GM06990 (cell line): Measurements from ENCODE around the gene C16orf92.

Experiments used
- DNase-seq: peaks from one replicate; pipeline ENCODE4 v3.0.0-alpha.2; 2011; ENCODE audit not compliant: insufficient read length; ENCODE audit errors: extremely low read depth
- H3K27me3 ChIP-seq: replicated peaks from 2 replicates; pipeline ENCODE4 v1.6.0; 2011; ENCODE audit warnings: low read length; ENCODE audit not compliant: control insufficient read depth, insufficient read depth
- H3K36me3 ChIP-seq: 2 replicates; pipeline ENCODE4 v1.5.1; 2011; ENCODE audit warnings: low read length; ENCODE audit not compliant: control insufficient read depth, insufficient read depth
- H3K4me3 ChIP-seq: replicated peaks from 2 replicates; pipeline ENCODE4 v1.5.1; 2011; ENCODE audit warnings: low read depth, mild to moderate bottlenecking, control low read depth, low read length
- CTCF ChIP-seq: IDR thresholded peaks from 2 replicates; pipeline ENCODE4 v1.5.1; 2011; ENCODE audit warnings: low read length, control low read depth, mild to moderate bottlenecking, inconsistent platforms; ENCODE audit not compliant: insufficient read depth, poor library complexity, severe bottlenecking

The C16orf92 gene

DNA sequence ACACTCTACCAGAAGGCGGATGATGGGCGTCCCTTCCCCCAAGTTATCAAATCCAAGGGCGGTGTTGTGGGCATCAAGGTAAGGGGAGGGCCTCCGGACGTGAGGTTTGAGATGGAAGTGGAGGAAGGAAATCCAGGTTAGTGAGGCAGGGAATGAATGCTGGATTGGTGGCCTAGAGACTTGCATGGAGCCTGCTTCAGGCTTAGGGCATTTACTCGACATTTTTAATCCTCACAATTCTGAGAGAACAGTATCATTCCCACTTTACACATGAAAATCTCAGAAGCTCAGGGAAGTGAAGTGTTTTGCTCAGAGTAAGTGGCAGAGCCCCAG, 44.6 kb downstream of the C16orf92 start:
- TF ChIP-seq CTCF, result no peak
- Histone ChIP-seq H3K27me3 (no peaks in the 10 kb centered on the region), H3K36me3 (peaks cover 36% of the 10 kb centered on the region), H3K4me3 (peak overlapping the region; percentile 95)
- no peak for DNase-seq

- peaks cover 36% of the 10 kb centered on the region for H3K36me3 ChIP-seq
- no peak for TF ChIP-seq CTCF
- H3K4me3 ChIP-seq, result no peak overlapping the region
Measured at GRCh38 chr16:30068333-30068732, 45.3 kb downstream of the C16orf92 start.

DNA sequence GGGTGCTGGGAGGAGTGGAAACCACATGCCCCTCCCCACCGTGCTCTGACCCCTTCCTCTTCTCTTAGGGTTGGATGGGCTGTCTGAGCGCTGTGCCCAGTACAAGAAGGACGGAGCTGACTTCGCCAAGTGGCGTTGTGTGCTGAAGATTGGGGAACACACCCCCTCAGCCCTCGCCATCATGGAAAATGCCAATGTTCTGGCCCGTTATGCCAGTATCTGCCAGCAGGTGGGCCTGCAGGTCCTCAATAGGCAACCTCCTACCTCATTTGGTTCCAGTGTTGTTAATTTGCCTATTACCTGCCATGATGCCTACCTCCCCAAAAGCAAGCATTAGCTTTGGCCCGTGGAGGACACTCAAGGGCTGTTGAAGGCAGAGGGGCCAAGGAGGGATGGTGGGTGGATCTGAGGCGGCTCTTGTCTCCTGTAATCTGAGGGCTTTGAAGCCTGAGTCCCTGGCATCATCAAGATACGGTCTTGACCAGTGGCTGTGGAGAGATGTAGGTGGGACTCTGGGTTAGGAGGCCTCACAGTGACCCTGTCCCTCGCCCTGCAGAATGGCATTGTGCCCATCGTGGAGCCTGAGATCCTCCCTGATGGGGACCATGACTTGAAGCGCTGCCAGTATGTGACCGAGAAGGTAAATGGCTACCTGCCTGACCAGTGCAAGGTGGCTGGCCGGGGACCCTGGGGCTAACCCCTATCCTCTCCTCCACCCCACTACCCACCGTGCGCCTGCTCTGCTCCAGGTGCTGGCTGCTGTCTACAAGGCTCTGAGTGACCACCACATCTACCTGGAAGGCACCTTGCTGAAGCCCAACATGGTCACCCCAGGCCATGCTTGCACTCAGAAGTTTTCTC, 46.0 kb downstream of the C16orf92 start:
- TF ChIP-seq CTCF, result peak; percentile 44
- no peak for DNase-seq
- Histone ChIP-seq H3K4me3 (no peak overlapping the region), H3K27me3 (no peaks in the 10 kb centered on the region), H3K36me3 (peaks cover 36% of the 10 kb centered on the region)

More at GRCh38 chr16:30068333-30068732, 45.3 kb downstream of the C16orf92 start:
- no peak for DNase-seq
- no peaks in the 10 kb centered on the region for H3K27me3 ChIP-seq

DNA sequence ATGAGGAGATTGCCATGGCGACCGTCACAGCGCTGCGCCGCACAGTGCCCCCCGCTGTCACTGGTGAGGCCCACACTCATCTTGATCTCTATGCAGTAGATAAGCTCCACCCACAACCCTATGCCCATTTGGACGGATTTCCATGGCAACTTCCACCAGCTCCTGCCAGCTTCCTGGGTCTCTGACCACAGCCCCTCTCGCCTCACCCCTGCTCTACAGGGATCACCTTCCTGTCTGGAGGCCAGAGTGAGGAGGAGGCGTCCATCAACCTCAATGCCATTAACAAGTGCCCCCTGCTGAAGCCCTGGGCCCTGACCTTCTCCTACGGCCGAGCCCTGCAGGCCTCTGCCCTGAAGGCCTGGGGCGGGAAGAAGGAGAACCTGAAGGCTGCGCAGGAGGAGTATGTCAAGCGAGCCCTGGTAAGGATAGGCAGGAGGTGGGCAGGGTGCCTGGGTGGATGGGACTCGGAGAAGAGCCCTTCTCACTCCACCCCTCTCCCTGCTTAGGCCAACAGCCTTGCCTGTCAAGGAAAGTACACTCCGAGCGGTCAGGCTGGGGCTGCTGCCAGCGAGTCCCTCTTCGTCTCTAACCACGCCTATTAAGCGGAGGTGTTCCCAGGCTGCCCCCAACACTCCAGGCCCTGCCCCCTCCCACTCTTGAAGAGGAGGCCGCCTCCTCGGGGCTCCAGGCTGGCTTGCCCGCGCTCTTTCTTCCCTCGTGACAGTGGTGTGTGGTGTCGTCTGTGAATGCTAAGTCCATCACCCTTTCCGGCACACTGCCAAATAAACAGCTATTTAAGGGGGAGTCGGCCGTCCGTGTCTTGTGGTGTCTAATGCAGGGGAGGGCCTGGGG, 46.8 kb downstream of the C16orf92 start:
- Histone ChIP-seq H3K36me3 (peaks cover 36% of the 10 kb centered on the region), H3K4me3 (no peak overlapping the region), H3K27me3 (no peaks in the 10 kb centered on the region)
- TF ChIP-seq CTCF, result no peak
- no peak for DNase-seq

DNA sequence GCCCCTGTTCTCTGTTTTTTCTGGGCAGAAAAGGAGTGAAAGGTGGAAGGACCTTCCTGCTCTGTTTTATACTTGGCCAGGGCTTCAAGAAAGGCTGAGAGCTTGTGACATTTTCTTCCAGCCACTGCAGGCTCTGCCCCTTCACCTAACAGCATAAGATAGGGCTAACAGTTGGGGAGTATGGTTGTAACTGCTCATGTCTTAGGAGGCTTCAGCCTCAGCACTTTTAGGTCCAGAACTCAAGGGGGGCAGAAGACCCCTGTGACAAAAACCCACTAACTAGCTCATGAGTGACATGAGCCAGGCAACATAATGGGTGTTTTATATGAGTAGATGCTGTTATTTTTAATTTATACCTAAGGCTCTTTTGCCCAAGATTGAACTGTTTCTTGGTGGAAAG, 47.5 kb downstream of the C16orf92 start:
- no peak for TF ChIP-seq CTCF
- no peak for DNase-seq
- H3K4me3 ChIP-seq, result no peak overlapping the region
- peaks cover 36% of the 10 kb centered on the region for H3K36me3 ChIP-seq
- H3K27me3 ChIP-seq, result no peaks in the 10 kb centered on the region
